GM12878 (cell line): ENCODE measurements around the gene EEFSEC. TPM values are rescaled to one million over a fixed set of nuclear protein-coding genes. Genes with fewer than 3 reads are reported as not detected.
A peak's percentile ranks its signal among the peaks of the same experiment; 100 is the strongest.

ENCODE experiments used
- ATAC-seq: fragments of 200-7000 bp; cut with Tn5 transposase; 3 replicates; pipeline ENCODE4 v1.9.1; 2020; ENCODE audit warnings: mild to moderate bottlenecking, moderate library complexity
- BruUV-seq: library from RNA; stranded (reverse); fragments of 400-500 nt; replicated peaks from 2 replicates; lab custom pipeline; 2021; lab: Mats Ljungman, UMichigan
- CTCF ChIA-PET: fragments of 300-600 bp; sonication (Branson Sonifier 250); formaldehyde crosslinking; extraction: SDS; loops from one replicate; lab custom pipeline; 2021; ENCODE audit warnings: inconsistent platforms; lab: Yijun Ruan, JAX
- POLR2A ChIA-PET: fragments of 350-600 bp; formaldehyde crosslinking; extraction: SDS; loops from one replicate; lab custom pipeline; 2021; ENCODE audit warnings: inconsistent platforms; lab: Charles Lee
- RAD21 ChIA-PET: fragments of 300-600 bp; sonication (Branson Sonifier 250); formaldehyde crosslinking; loops from one replicate; lab custom pipeline; 2023; ENCODE audit warnings: antibody characterized with exemption; ENCODE audit not compliant: unreplicated experiment; lab: Charles Lee
- SMC1A ChIA-PET: fragments of 300-600 bp; sonication (Branson Sonifier 250); formaldehyde crosslinking; loops from one replicate; lab custom pipeline; 2023; ENCODE audit not compliant: unreplicated experiment, uncharacterized antibody; lab: Charles Lee
- DNase-seq: peaks from one replicate; pipeline ENCODE4 v3.0.0-alpha.2; 2011; ENCODE audit warnings: low read depth, low spot score
- FAIRE-seq: peaks from 3 replicates; lab custom pipeline; 2011; peaks lifted over from hg19 to GRCh38; lab: Jason Lieb, UNC
- H2AFZ ChIP-seq: 2 replicates; pipeline ENCODE4 v1.6.0; 2011; ENCODE audit warnings: low read depth, low read length, control low read depth; ENCODE audit not compliant: control insufficient read depth
- H3K27ac ChIP-seq: 2 replicates; pipeline ENCODE4 v1.5.1; 2011; ENCODE audit warnings: control low read depth; ENCODE audit not compliant: control insufficient read depth, insufficient read depth
- H3K27me3 ChIP-seq, 2 experiments: replicated peaks in 1 of 2; 2 replicates each; pipeline versions ENCODE4 v1.6.0 to v1.6.1; 2011; ENCODE audit warnings: low read length in 1 of 2; ENCODE audit not compliant: control insufficient read depth in 2 of 2, insufficient read depth in 2 of 2
- H3K36me3 ChIP-seq, 2 experiments: 2 replicates each; pipeline ENCODE4 v1.5.1; 2011; ENCODE audit warnings: low read length in 1 of 2; ENCODE audit not compliant: control insufficient read depth in 2 of 2, insufficient read depth in 2 of 2
- H3K4me1 ChIP-seq: 2 replicates; pipeline ENCODE4 v1.6.1; 2011; ENCODE audit warnings: mild to moderate bottlenecking, low read length, moderate library complexity, mixed read lengths; ENCODE audit not compliant: control insufficient read depth, insufficient read depth
- H3K4me2 ChIP-seq: 2 replicates; pipeline ENCODE4 v1.6.0; 2011; ENCODE audit warnings: control low read depth; ENCODE audit not compliant: control insufficient read depth, insufficient read depth
- H3K4me3 ChIP-seq: fragments of 200-600 bp; sonication (generic); 2 replicates; pipeline ENCODE4 v1.5.1; 2016
- H3K79me2 ChIP-seq: 2 replicates; pipeline ENCODE4 v1.6.0; 2011; ENCODE audit warnings: low read length; ENCODE audit not compliant: control insufficient read depth, insufficient read depth
- H3K9ac ChIP-seq: 2 replicates; pipeline ENCODE4 v1.8.0; 2011; ENCODE audit warnings: low read length, control low read depth, mixed read lengths; ENCODE audit not compliant: control insufficient read depth, insufficient read depth
- H3K9me3 ChIP-seq: replicated peaks from 3 replicates; pipeline ENCODE4 v1.5.1; 2011; ENCODE audit warnings: mild to moderate bottlenecking, low read length; ENCODE audit not compliant: control insufficient read depth, insufficient read depth
- H4K20me1 ChIP-seq: 2 replicates; pipeline ENCODE4 v1.6.0; 2011; ENCODE audit not compliant: control insufficient read depth, insufficient read depth
- ATF7 ChIP-seq: fragments of 450-650 bp; IDR thresholded peaks from 2 replicates; pipeline ENCODE4 v1.6.1; 2016; ENCODE audit warnings: low read depth, mild to moderate bottlenecking
- FOXK2 ChIP-seq: fragments of 450-650 bp; IDR thresholded peaks from 2 replicates; pipeline ENCODE4 v1.6.1; 2017; ENCODE audit warnings: mild to moderate bottlenecking, moderate library complexity
- HCFC1 ChIP-seq: fragments of 150-350 bp; IDR thresholded peaks from 2 replicates; pipeline ENCODE4 v1.6.1; 2014; ENCODE audit warnings: low read length
- LARP7 ChIP-seq: fragments of 450-650 bp; IDR thresholded peaks from 2 replicates; pipeline ENCODE4 v1.6.1; 2017; ENCODE audit warnings: mild to moderate bottlenecking
- MEF2A ChIP-seq: IDR thresholded peaks from 2 replicates; pipeline ENCODE4 v1.6.1; 2011; ENCODE audit warnings: low read depth, mild to moderate bottlenecking, low read length, moderate library complexity; ENCODE audit not compliant: insufficient read depth
- MTA2 ChIP-seq: fragments of 450-650 bp; IDR thresholded peaks from 2 replicates; pipeline ENCODE4 v1.6.1; 2016; ENCODE audit warnings: low read depth, mild to moderate bottlenecking, moderate library complexity
- NFIC ChIP-seq: IDR thresholded peaks from 2 replicates; pipeline ENCODE4 v1.6.1; 2012; ENCODE audit warnings: low read depth, mild to moderate bottlenecking, inconsistent platforms, low read length, moderate library complexity
- RCOR1 ChIP-seq: conservative IDR thresholded peaks from 2 replicates; pipeline ENCODE4 v1.6.1; 2012; ENCODE audit warnings: low read depth, low read length, improper control_type of control experiment
- RUNX3 ChIP-seq: IDR thresholded peaks from 2 replicates; pipeline ENCODE4 v1.6.1; 2012; ENCODE audit warnings: low read length, inconsistent platforms
- SPI1 ChIP-seq: IDR thresholded peaks from 2 replicates; pipeline ENCODE4 v1.6.1; 2011; ENCODE audit warnings: low read depth, mild to moderate bottlenecking, low read length, moderate library complexity, borderline replicate concordance; ENCODE audit not compliant: insufficient read depth
- SREBF2 ChIP-seq: IDR thresholded peaks from 2 replicates; pipeline ENCODE4 v1.6.1; 2012; ENCODE audit warnings: mild to moderate bottlenecking, low read length
- SUZ12 ChIP-seq: fragments of 200-600 bp; sonication (generic); IDR thresholded peaks from one replicate; pipeline ENCODE4 v1.6.1; 2018; ENCODE audit warnings: antibody characterized with exemption, mild to moderate bottlenecking; ENCODE audit not compliant: unreplicated experiment
- YY1 ChIP-seq: IDR thresholded peaks from 2 replicates; pipeline ENCODE4 v1.6.1; 2011; ENCODE audit warnings: low read depth, mild to moderate bottlenecking, low read length
- WGBS: methylation state at CpG from one replicate; pipeline ENCODE4 v1.1.6; 2016; ENCODE audit warnings: low lambda C conversion rate; ENCODE audit not compliant: insufficient replicate concordance, insufficient coverage; ENCODE audit errors: missing lambda C conversion rate; 5-methylcytosine and 5-hydroxymethylcytosine counted together
- in situ Hi-C: fragments of 300-500 bp; cut with MboI; formaldehyde crosslinking; loops from 9 replicates; pipeline ENCODE4 v1.14.3; 2018; ENCODE audit warnings: mixed read lengths
- intact Hi-C: fragments of 100-400 bp; cut with micrococcal nuclease; formaldehyde crosslinking; loops from one replicate; pipeline ENCODE4 v1.14.2; 2022; ENCODE audit not compliant: unreplicated experiment
- polyA plus RNA-seq, 11 experiments: library from polyadenylated mRNA; depleted of rRNA in 4 of 11; unstranded in 6 of 11; stranded (reverse) in 5 of 11; fragments of >200 nt; fragmentation: Nextera tagmentation in 4 of 11; fragmentation: Illumina TruSeq in 1 of 11; extraction: Ambion mirVana in 4 of 11; extraction: Trizol in 1 of 11; gene quantifications; 1 replicate in 1 of 11; 2 replicates in 10 of 11; pipeline versions ENCODE4 v1.2.1 to v1.2.3, GENCODE V29; 2011 to 2016; ENCODE audit warnings: inconsistent platforms in 2 of 11, missing spikeins in 2 of 11, low read depth in 1 of 11
- total RNA-seq, 4 experiments: library from RNA; depleted of rRNA in 3 of 4; stranded (reverse); fragments of >200 nt in 3 of 4; fragmentation: Illumina TruSeq in 1 of 4; extraction: Trizol in 1 of 4; gene quantifications; 2 replicates each; pipeline versions ENCODE4 v1.2.1 to v1.2.3, GENCODE V29; 2013 to 2021
- TF ChIP-seq, protein P1 (sequence below): fragments of 450-650 bp; IDR thresholded peaks from 2 replicates; pipeline ENCODE4 v1.6.1; 2016; ENCODE audit warnings: mild to moderate bottlenecking, moderate library complexity, borderline replicate concordance
- TF ChIP-seq, protein P2 (sequence below): IDR thresholded peaks from 2 replicates; pipeline ENCODE4 v1.6.1; 2011; ENCODE audit warnings: borderline replicate concordance, low read depth, mild to moderate bottlenecking, moderate library complexity, low read length; ENCODE audit not compliant: insufficient read depth, poor library complexity, severe bottlenecking

Gene EEFSEC
- total and polyA plus RNA-seq, 10 of the 15 experiments (the other 5 are each of a cell fraction or from before 2014, with no cell fraction given): 0.29 to 29.1 (median 16.1) TPM

DNA sequence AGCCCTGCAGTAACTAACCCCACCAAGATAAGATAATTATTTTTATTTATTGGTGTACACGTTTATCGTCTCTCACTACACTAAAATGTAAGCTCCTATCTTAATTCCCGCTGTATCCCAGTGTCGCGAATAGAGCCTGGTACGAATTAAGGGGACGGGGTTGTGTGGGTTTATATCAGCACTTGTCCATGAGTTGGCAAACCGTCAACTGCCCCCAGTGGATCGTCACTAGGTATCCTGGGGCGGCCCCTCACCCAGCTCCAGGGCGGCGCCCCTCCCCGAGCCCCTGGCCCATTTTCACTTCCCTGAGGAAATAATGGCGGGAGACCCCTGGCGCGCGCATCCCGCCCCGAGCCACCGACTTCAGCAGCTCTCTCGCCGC, 30.1 kb upstream of the EEFSEC start (continued):
- TF ChIP-seq, protein P1, sequence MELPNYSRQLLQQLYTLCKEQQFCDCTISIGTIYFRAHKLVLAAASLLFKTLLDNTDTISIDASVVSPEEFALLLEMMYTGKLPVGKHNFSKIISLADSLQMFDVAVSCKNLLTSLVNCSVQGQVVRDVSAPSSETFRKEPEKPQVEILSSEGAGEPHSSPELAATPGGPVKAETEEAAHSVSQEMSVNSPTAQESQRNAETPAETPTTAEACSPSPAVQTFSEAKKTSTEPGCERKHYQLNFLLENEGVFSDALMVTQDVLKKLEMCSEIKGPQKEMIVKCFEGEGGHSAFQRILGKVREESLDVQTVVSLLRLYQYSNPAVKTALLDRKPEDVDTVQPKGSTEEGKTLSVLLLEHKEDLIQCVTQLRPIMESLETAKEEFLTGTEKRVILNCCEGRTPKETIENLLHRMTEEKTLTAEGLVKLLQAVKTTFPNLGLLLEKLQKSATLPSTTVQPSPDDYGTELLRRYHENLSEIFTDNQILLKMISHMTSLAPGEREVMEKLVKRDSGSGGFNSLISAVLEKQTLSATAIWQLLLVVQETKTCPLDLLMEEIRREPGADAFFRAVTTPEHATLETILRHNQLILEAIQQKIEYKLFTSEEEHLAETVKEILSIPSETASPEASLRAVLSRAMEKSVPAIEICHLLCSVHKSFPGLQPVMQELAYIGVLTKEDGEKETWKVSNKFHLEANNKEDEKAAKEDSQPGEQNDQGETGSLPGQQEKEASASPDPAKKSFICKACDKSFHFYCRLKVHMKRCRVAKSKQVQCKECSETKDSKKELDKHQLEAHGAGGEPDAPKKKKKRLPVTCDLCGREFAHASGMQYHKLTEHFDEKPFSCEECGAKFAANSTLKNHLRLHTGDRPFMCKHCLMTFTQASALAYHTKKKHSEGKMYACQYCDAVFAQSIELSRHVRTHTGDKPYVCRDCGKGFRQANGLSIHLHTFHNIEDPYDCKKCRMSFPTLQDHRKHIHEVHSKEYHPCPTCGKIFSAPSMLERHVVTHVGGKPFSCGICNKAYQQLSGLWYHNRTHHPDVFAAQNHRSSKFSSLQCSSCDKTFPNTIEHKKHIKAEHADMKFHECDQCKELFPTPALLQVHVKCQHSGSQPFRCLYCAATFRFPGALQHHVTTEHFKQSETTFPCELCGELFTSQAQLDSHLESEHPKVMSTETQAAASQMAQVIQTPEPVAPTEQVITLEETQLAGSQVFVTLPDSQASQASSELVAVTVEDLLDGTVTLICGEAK: no peak
- TF ChIP-seq MTA2: no peak

DNA sequence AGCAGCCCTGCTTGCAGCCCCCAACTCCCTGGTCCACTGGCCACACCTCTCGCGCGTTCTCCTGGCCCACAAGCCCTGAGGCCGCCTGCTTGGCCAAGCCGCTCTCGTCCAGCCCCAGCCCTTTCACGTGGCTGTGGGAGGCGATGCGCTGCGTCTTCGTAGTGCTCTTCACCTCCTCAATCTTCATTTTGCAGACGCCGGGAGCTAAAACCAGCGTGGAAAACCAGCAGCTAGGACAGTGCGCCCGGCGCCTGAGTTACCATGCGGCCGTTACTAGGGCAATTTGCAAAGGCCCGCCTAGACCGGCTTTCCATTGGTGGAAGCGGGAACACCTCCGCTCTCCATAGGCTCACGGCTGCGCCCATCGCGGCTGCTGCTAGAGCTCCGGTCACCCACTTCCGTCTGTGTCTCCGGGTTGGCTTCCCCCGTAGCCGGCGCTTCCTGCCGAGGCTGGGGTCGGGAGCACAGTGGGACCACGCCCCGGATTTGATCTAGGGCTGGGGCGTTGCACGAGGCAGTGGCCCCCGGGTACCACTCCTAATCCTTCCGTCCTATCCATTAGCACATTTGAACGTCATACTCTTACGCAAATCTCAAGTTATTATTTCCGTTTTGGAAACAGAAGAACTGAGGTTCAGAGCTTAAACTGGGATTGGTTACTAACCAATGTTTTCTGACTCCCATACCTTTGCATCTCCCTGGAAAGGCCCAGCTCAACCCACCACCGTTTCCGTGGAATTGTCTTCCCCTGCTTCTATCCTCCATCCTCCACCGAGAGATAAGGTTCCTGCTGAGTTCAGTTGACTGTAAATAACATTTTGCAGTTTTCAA, 29.5 kb upstream of the EEFSEC start, which contains the start of gene RUVBL1:
Gene RUVBL1, minus strand, starts transcription at position 275 of the 831 bp plus-strand sequence. Its CDS starts 88 bp downstream, at position 187.
- intact Hi-C loops: loop anchor here (1.0 kb wide), 1 partner anchor 30 kb away; the partner anchor contains the start of gene EEFSEC
- H3K9ac ChIP-seq: peak within 1 kb of the TSS; percentile 59
- ChIA-PET CTCF (interaction anchor here (0.8 to 3.6 kb wide), 9 partner anchors 9 to 494 kb away, joined by 3 to 31 read pairs (median 4); partner anchors contain the start of gene EEFSEC), RAD21 (interaction anchor here (0.5 to 2.4 kb wide), 6 partner anchors 10 to 494 kb away, joined by 3 to 10 read pairs (median 4); partner anchors contain the start of gene EEFSEC), POLR2A (interaction anchor here (0.5 to 2.1 kb wide), 8 partner anchors 9 to 236 kb away, joined by 3 to 8 read pairs (median 4); partner anchors contain the start of gene EEFSEC), SMC1A (interaction anchor here (0.9 to 1.7 kb wide), 12 partner anchors 10 to 66 kb away, joined by 3 to 8 read pairs (median 4); partner anchors contain the start of gene EEFSEC)
- BruUV-seq: no TSS peak
- H3K79me2 ChIP-seq: peaks cover 20% of the 10 kb centered on the region
- peak within 1 kb of the TSS; percentile 24 for H3K27ac ChIP-seq
- peaks cover 6% of the 10 kb centered on the region for H3K4me1 ChIP-seq
- peak; percentile 91 for FAIRE-seq
- no peaks in the 10 kb centered on the region; a peak in 1 of 4 replicates for H3K36me3 ChIP-seq
- H2AFZ ChIP-seq: peak within 1 kb of the TSS; percentile 81
- no peaks in the 10 kb centered on the region for H4K20me1 ChIP-seq
- peak; percentile 91 for DNase-seq
- 1% methylated on average over 46 of the region's 47 CpGs for WGBS
- no peaks in the 10 kb centered on the region for H3K9me3 ChIP-seq
- H3K4me3 ChIP-seq: peak within 1 kb of the TSS; percentile 91
- no peaks in the 10 kb centered on the region for H3K27me3 ChIP-seq
- H3K4me2 ChIP-seq: peak within 1 kb of the TSS; percentile 93
- in situ Hi-C loops: no loop called here
- ATAC-seq: peak; percentile 100
- peak; percentile 25; the same call in 1 of the 2 replicates for TF ChIP-seq FOXK2
- TF ChIP-seq LARP7: 0 out of 2 replicates have a peak, but pooled peaks have one; percentile 66
- no peak for TF ChIP-seq NFIC
- TF ChIP-seq SUZ12: no peak
- peak; percentile 72 for TF ChIP-seq SREBF2
- TF ChIP-seq, protein P2, sequence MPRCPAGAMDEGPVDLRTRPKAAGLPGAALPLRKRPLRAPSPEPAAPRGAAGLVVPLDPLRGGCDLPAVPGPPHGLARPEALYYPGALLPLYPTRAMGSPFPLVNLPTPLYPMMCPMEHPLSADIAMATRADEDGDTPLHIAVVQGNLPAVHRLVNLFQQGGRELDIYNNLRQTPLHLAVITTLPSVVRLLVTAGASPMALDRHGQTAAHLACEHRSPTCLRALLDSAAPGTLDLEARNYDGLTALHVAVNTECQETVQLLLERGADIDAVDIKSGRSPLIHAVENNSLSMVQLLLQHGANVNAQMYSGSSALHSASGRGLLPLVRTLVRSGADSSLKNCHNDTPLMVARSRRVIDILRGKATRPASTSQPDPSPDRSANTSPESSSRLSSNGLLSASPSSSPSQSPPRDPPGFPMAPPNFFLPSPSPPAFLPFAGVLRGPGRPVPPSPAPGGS: no peak
- peak; percentile 34; the same call in 1 of the 2 replicates for TF ChIP-seq SPI1
- TF ChIP-seq MEF2A: 0 out of 2 replicates have a peak, but pooled peaks have one; percentile 53
- peak; percentile 89 for TF ChIP-seq ATF7
- peak; percentile 80 for TF ChIP-seq RUNX3
- TF ChIP-seq HCFC1: peak; percentile 87
- 0 out of 2 replicates have a peak, but pooled peaks have one; percentile 73 for TF ChIP-seq RCOR1
- peak; percentile 84; the same call in 1 of the 2 replicates for TF ChIP-seq YY1
